Medulla oblongata (tissue), 1 donor: ENCODE measurements around the gene FCGR3B.
A peak's percentile ranks its signal among the peaks of the same experiment; 100 is the strongest.
"Not testable (repeated sequence)": the region's sequence is repeated elsewhere in the genome, so short reads cannot be mapped to it uniquely, and the experiment has no call there.

Experiments used
- DNase-seq: peaks from one replicate; pipeline ENCODE4 v3.0.0-alpha.2; 2015; ENCODE audit errors: extremely low spot score

The FCGR3B gene

DNA sequence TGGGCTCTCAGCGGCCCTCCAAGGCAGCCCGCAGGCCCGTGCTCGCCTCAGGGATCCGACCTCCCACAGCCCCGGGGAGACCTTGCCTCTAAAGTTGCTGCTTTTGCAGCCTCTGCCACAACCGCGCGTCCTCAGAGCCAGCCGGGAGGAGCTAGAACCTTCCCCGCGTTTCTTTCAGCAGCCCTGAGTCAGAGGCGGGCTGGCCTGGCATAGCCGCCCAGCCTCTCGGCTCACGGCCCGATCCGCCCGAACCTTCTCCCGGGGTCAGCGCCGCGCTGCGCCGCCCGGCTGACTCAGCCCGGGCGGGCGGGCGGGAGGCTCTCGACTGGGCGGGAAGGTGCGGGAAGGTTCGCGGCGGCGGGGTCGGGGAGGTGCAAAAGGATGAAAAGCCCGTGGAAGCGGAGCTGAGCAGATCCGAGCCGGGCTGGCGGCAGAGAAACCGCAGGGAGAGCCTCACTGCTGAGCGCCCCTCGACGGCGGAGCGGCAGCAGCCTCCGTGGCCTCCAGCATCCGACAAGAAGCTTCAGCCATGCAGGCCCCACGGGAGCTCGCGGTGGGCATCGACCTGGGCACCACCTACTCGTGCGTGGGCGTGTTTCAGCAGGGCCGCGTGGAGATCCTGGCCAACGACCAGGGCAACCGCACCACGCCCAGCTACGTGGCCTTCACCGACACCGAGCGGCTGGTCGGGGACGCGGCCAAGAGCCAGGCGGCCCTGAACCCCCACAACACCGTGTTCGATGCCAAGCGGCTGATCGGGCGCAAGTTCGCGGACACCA, 25.0 kb downstream of the FCGR3B start:
- not testable (repeated sequence) for DNase-seq

DNA sequence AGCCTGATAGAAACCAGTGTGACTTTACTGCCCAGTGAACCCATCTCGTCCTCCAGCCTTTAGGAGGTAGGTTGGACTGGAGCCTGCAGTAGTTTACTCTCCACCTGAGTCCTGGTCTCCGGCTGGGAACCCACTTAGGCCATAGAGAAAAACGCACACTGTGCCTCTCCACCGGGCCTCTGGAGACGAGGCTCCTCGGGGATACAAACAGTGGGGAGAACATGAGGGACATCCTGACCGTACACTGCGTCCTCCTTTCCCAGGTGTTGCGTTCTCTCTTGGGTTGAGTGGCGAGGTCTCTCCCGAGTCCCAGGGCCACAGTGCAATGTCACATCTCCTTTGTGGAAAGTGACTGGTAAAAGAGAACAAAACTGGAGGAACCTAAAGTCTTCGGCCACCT, 26.0 kb downstream of the FCGR3B start:
- DNase-seq: not testable (repeated sequence)

DNA sequence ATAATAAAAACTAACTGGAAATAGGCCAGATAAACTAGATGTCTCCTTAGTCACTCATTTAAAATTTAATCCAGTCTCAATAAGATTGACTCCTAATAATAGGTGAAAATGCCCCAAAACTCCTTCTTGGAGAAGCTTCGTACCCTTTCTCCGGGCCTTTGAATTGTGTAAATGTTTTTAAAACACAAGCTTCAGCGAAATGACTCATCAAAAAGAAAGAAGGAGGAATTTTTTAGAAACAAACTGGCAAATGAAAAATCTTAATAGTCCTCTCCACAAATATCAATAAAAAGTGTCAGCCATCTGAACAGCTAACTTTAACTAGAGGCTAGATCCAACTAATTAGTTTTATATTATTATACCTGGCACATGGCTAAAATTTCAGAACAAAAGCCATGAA, 33.9 kb downstream of the FCGR3B start:
- DNase-seq: not testable (repeated sequence)

DNA sequence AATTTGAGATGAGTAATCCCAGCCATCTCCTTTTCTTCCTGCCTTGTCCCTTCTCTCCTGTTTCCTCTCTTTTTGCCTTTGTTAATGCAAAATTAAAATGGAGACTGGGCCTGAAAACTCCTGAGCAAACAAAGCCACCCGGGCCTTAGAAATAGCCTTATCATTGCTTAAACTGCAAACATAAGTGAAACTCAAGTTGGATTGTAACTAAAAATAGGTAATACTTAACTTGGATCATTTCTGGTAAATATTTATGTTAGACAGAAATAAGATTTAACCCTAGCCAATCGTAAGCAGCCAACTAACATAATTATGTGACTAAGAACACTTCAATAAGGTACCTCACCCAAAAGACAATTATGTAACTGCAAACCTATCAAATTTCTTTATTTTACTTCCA, 35.4 kb downstream of the FCGR3B start:
- not testable (repeated sequence) for DNase-seq

DNA sequence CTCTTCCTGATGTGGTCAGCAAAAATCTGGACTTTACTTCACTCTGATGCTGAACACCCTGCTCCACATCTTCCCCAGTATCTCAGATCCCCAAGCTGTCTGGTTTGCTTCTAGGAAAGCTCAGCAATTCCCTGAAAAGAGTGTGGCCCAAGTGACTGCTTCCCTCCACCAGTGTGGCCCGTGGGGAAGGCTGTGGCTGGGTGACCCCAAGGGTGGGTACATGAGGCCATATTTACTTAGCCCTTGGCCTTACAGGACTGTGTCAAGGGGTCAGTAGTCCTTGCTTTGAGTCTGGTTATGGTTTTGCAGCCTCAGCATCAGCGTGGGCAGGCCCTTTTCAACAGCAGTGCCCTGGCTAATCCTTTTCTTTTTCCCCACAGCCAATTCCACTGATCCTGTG, 35.8 kb downstream of the FCGR3B start:
- DNase-seq: not testable (repeated sequence)

DNA sequence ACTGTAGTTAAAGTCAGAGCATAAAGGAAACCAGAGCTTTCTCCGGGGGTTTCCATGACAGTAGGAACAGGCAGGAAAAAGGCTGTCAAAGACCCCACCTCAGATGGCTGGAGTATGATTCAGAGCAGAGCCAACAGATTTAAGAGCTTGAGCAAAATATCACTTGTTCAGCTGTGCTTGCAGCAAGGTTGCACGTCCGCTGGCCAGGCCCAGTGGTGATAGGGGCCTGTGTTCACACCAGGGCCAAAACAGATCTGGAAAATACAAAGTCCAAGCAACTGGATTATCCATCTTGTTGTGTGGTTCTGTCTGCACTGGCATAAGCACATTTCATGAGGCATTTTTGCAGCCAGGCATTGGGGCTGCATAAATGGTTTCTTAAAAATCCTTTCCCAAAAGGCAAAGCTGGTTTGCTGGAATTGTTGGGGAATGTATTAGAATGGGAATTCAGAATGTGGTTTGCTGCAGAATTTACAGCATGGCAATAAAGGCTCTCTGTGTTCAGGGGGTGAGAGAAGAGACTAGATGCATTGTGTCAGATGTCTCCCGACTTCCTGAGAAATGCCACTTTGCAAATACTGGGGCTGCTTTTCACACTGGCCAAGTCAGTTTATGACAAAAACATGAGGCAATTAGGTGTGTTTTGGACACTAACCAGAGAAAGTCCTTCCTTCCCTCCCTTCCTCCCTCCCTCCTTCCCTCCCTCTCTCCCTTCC, 36.5 kb downstream of the FCGR3B start:
- DNase-seq: peak; percentile 32

DNA sequence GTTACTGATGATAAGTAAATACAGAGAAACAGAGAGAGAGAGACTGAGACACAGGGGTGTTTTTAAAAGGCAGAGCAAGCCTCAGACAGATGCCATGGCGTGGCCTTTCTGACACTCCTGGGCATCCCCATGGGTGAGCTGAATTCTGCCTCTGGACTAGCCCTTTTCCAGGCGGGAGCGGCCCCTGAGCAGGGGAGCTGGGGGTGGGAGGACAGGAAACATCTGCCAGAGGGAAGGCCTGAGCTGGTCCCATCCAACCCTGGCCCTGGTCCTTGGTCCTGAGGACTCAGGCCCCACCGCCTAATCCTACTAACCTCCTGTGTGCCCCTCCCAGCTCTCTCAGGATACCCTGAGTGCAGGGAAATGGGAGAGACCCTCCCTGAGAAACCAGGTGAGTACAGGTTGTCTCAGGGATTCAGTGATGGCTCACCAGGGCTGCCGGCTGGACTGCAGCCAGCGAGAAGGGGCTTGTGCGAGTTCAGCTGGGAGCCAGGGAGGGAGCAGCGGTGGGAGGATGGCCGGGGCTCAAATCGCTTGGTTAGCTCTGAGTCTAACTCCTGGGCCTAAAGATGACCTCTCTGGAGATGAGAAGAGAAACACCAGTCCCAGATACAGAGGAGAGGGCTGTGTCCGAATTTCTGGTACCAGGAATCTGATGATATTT, 37.8 kb downstream of the FCGR3B start:
- not testable (repeated sequence) for DNase-seq

DNA sequence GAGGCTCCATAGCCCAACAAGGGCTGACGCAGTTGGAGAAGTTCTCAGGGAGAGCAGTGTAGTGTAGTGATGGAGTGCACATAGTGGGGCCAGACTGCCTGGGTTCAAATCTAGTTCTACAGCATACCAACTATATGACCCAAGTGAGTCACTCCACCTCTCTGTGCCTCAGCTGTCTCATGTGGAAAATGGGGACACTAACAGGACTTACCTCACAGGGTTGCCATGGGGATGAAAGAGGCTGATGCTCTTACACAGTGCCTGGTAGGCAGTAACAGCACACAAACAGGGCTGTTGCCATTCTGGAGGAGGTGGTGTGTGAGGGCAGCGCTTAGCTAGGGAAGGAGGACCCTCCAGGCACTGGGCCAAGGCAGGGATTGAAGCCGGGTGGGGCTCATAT, 38.4 kb downstream of the FCGR3B start:
- not testable (repeated sequence) for DNase-seq

DNA sequence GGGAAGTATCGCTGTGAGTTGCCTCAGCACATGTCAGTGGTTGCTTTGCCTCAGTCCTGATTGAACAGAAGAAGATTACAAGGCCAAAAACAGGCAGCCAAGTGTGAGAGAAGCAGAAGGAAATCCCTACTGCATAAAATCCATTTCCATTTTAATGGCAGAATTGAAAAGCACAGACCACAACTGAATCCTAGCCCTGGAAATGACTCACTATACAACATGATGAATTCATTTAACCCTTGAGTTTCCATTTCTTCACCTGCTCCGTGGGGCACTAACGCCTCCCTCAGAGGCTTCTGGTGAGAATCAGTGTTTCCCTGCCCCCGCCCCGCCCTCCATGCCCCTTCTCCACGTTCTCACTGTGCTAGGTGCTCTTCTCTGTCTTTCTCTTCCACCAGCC, 41.1 kb downstream of the FCGR3B start:
- not testable (repeated sequence) for DNase-seq

DNA sequence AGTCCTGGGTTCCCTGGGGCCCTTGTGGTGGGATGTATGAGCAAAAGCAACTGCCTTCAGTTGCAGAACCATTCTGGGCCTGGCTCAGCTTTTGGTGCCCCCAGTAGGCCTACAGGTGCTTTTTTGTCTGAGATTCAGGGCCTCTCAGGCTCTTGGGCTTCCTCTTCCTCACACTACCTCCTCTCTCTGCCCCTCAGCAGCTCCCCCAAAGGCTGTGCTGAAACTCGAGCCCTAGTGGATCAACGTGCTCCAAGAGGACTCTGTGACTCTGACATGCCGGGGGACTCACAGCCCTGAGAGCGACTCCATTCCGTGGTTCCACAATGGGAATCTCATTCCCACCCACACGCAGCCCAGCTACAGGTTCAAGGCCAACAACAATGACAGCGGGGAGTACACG, 41.6 kb downstream of the FCGR3B start:
- DNase-seq: not testable (repeated sequence)

DNA sequence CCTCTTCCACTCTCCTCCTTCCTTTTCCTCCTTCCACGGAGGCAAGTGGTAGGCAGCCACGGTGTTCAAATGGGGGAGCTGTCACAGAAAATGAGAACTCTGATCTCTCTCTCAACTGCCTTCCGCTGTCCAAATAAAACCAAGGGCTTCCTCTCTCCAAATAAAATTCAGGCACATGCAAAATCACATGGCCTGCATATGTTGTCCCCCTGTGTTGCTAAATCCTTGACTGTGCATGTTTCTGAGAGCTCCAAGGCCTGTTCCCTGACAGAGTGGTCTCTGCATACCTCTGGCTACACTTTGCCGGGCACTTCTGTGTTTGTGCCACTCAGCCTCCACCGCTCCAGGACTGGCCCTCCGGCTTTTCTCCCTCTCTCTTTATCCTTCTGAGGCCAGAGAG, 42.4 kb downstream of the FCGR3B start:
- not testable (repeated sequence) for DNase-seq

DNA sequence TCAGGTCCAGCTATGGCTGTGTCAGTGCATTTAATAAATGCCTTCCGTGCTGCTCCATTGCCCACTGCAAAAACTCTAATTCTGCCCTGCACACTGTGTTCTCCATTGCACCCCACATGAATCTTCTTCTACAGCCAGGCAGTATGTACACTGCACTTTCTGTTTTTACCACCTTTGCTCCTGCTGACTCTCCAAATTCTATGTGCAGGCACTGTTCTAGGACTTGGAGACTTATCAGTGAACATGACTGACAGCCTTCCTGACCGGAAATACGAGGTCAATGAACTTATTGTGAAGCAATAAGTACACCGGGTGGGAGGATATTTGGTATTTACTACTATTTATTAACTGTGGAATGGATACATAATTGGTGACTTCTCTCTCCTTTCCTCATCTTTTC, 48.1 kb downstream of the FCGR3B start:
- not testable (repeated sequence) for DNase-seq

DNA sequence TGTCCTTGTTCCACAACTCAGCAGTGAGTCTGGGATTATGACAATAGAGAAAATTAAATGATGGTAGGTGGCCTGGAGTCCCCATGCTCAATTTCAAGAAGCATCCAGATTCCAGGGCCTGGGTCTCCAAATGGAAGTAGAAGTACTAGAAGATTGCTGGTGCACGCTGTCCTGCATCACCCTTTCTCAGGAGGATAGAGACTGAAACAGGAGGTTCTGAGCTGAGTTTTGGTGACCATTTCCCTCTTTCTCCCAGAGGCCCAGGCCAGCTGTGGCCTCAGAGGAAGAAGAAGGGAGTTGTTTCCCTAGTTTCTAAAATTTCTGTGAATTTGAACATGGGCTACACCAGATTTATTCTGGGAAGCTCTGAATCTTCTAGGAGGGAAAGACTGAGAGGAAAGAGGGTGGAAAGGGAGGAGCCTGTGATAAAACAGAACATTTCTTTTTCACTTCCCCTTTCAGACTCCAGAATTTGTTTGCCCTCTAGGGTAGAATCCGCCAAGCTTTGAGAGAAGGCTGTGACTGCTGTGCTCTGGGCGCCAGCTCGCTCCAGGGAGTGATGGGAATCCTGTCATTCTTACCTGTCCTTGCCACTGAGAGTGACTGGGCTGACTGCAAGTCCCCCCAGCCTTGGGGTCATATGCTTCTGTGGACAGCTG, 50.0 kb downstream of the FCGR3B start:
- not testable (repeated sequence) for DNase-seq

DNA sequence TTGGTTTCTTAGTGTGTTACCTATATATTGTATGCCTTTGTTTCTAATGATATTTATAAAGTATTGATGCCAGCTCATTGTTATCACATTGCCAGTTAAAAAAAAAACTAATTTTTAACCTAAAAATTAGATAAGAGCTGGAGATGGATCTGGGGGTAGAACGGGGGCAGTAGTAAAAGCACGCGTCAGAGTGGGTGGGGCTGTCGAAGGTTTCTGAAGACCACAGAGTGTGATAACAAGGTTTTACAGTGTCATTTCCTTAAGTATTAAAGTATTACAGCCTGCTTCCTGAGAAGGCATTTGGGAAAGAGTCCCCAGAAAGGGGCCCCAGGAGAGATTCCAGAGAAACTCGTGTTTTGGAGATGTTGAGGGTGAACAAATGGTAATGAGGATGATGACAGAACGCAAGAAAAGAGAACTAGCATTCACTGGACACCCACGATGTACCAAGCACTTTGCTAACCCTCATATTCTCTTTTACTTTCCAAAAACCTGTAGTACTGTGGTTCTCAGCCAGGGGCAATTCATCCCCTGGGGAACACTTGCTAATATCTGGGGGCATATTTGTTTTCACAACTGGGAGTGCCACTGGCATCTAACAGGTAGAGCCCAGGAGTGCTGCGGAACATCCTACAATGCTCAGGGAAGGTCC, 51.0 kb downstream of the FCGR3B start:
- DNase-seq: not testable (repeated sequence)

DNA sequence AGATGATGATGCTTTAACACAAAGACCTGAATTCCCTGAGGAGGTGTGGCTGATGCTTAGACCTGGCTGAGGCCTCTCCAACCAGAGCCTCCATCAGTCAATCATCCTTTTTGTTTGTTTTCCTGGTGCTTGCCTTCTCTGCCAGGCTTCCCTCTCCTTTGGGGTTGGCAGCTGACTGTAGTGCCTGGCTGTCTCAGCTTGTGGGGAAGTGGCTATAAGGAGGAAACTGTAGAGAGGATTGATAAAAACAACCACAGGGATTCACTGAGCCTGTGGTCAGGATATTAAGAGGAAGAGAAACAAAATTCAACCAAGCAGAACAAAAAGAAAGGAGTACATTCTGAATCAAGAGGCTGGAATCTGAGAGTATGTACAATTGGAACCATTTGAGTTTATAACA, 54.3 kb downstream of the FCGR3B start:
- not testable (repeated sequence) for DNase-seq
